Activated B cell treated with CpG ODN at 0.5 μM for 24 hours (primary cell): Measurements from ENCODE around the gene CEP95. TPM values are rescaled to one million over a fixed set of nuclear protein-coding genes. Genes with fewer than 3 reads are reported as not detected.
"Not testable (repeated sequence)": the region's sequence is repeated elsewhere in the genome, so short reads cannot be mapped to it uniquely, and the experiment has no call there.

ENCODE experiments used
- ATAC-seq: fragments of 200-7000 bp; cut with Tn5 transposase; one replicate; pipeline ENCODE4 v1.10.0; 2021; ENCODE audit warnings: low read depth, mild to moderate bottlenecking, moderate library complexity
- CTCF ChIA-PET: fragments of 350-600 bp; sonication (Branson Sonifier 250); formaldehyde crosslinking; loops from one replicate; lab custom pipeline; 2021; ENCODE audit warnings: antibody characterized with exemption; lab: Charles Lee
- POLR2A ChIA-PET: fragments of 350-600 bp; sonication (Branson Sonifier 250); formaldehyde crosslinking; loops from one replicate; lab custom pipeline; 2021; ENCODE audit warnings: antibody characterized with exemption; lab: Charles Lee
- DNase-seq: peaks from one replicate; pipeline ENCODE4 v3.0.0; 2022
- H3K27ac Mint-ChIP-seq: one replicate; pipeline ENCODE4 v1.8.0; 2020; ENCODE audit warnings: mixed read lengths
- H3K27me3 Mint-ChIP-seq: one replicate; pipeline ENCODE4 v1.8.0; 2021; ENCODE audit warnings: mixed read lengths
- H3K36me3 Mint-ChIP-seq: one replicate; pipeline ENCODE4 v1.8.0; 2021; ENCODE audit warnings: low read depth, mixed read lengths
- H3K4me1 Mint-ChIP-seq: one replicate; pipeline ENCODE4 v1.8.0; 2021; ENCODE audit warnings: mixed read lengths
- H3K4me3 Mint-ChIP-seq: one replicate; pipeline ENCODE4 v1.8.0; 2020; ENCODE audit warnings: mild to moderate bottlenecking, mixed read lengths
- H3K9me3 Mint-ChIP-seq: one replicate; pipeline ENCODE4 v1.8.0; 2020; ENCODE audit warnings: mixed read lengths
- intact Hi-C: fragments of 100-400 bp; cut with micrococcal nuclease; formaldehyde crosslinking; loops from one replicate; pipeline ENCODE4 v1.15.1; 2024
- total RNA-seq: library from RNA; stranded (reverse); gene quantifications from 2 replicates; pipeline ENCODE4 v1.2.3, GENCODE V29; 2022
- TF ChIP-seq, protein P1 (sequence below): fragments of 200-600 bp; IDR thresholded peaks from one replicate; pipeline ENCODE4 v1.8.0; 2022; ENCODE audit warnings: antibody characterized with exemption, mild to moderate bottlenecking

CEP95 gene
- total RNA-seq, 1 donor from 2014 or later = 77.0 TPM

DNA sequence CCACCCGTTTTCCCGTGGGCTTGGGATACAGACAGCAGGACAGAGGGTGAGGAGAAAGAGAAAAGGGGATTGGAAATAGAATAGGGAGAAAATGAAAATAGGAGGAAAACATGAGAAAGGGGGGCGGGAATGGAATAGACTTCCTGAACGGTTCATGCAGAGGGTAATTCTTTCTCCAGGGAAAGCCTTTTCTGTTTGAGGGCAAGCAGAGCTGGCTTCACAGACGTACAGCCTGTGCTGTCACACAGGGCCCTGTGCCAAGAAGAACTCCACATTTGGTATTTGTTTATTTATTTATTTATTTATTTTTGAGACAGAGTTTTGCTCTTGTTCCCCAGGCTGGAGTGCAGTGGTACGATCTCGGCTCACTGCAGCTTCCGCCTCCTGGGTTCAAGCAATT lies 45.8 kb upstream of the CEP95 start:
- H3K4me1 Mint-ChIP-seq = peaks cover 32% of the 10 kb centered on the region
- H3K4me3 Mint-ChIP-seq = no peak overlapping the region
- ATAC-seq = no peak
- H3K27me3 Mint-ChIP-seq = no peaks in the 10 kb centered on the region
- intact Hi-C loops = no loop called here
- H3K9me3 Mint-ChIP-seq = peaks cover 3% of the 10 kb centered on the region
- no peak overlapping the region for H3K27ac Mint-ChIP-seq
- DNase-seq = no peak
- TF ChIP-seq, protein P1, sequence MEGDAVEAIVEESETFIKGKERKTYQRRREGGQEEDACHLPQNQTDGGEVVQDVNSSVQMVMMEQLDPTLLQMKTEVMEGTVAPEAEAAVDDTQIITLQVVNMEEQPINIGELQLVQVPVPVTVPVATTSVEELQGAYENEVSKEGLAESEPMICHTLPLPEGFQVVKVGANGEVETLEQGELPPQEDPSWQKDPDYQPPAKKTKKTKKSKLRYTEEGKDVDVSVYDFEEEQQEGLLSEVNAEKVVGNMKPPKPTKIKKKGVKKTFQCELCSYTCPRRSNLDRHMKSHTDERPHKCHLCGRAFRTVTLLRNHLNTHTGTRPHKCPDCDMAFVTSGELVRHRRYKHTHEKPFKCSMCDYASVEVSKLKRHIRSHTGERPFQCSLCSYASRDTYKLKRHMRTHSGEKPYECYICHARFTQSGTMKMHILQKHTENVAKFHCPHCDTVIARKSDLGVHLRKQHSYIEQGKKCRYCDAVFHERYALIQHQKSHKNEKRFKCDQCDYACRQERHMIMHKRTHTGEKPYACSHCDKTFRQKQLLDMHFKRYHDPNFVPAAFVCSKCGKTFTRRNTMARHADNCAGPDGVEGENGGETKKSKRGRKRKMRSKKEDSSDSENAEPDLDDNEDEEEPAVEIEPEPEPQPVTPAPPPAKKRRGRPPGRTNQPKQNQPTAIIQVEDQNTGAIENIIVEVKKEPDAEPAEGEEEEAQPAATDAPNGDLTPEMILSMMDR = no peak
- ChIA-PET POLR2A (no interaction called here), CTCF (no interaction called here)
- H3K36me3 Mint-ChIP-seq = peaks cover 25% of the 10 kb centered on the region

GRCh38 chr17:64461788-64462187 lies 45.0 kb upstream of the CEP95 start:
- Mint-ChIP-seq H3K36me3 (peaks cover 29% of the 10 kb centered on the region), H3K27ac (no peak overlapping the region), H3K27me3 (no peaks in the 10 kb centered on the region), H3K4me1 (peaks cover 23% of the 10 kb centered on the region), H3K4me3 (no peak overlapping the region), H3K9me3 (no peaks in the 10 kb centered on the region)
- TF ChIP-seq, protein P1 = no peak
- intact Hi-C loops = no loop called here
- no peak for DNase-seq
- no peak for ATAC-seq
- ChIA-PET POLR2A (no interaction called here), CTCF (no interaction called here)

- CTCF ChIA-PET = no interaction called here
These were observed 40.6 kb upstream of the CEP95 start for GRCh38 chr17:64466019-64466735.

GRCh38 chr17:64466834-64467233 lies 39.9 kb upstream of the CEP95 start:
- H3K9me3 Mint-ChIP-seq, intact Hi-C loops, DNase-seq, H3K27me3 Mint-ChIP-seq, H3K4me3 Mint-ChIP-seq, H3K27ac Mint-ChIP-seq, H3K4me1 Mint-ChIP-seq, ATAC-seq: not testable (repeated sequence)
- peaks cover 44% of the 10 kb centered on the region for H3K36me3 Mint-ChIP-seq
- ChIA-PET CTCF (interaction anchor here (1.0 to 1.3 kb wide), 2 partner anchors 24 to 45 kb away, joined by 3 to 4 read pairs; no protein-coding TSS in a partner anchor), POLR2A (interaction anchor here (1.6 kb wide), 1 partner anchor 30 kb away, joined by 7 read pairs; the partner anchor contains the start of gene POLG2)

More at GRCh38 chr17:64466019-64466735, 40.6 kb upstream of the CEP95 start:
- ATAC-seq = no peak
- TF ChIP-seq, protein P1 = no peak
- intact Hi-C loops = no loop called here
- no peak overlapping the region for H3K27ac Mint-ChIP-seq
- H3K4me1 Mint-ChIP-seq = no peaks in the 10 kb centered on the region
- H3K27me3 Mint-ChIP-seq = no peaks in the 10 kb centered on the region
- DNase-seq = no peak
- peaks cover 45% of the 10 kb centered on the region for H3K36me3 Mint-ChIP-seq
- POLR2A ChIA-PET = no interaction called here
- H3K4me3 Mint-ChIP-seq = no peak overlapping the region
- no peaks in the 10 kb centered on the region for H3K9me3 Mint-ChIP-seq

- H3K4me1 Mint-ChIP-seq = peaks cover 8% of the 10 kb centered on the region
- no peak for DNase-seq
- H3K9me3 Mint-ChIP-seq = no peaks in the 10 kb centered on the region
- H3K36me3 Mint-ChIP-seq = peaks cover 45% of the 10 kb centered on the region
- ChIA-PET POLR2A (interaction anchor here (0.6 kb wide), 2 partner anchors 21 to 176 kb away, joined by 3 to 4 read pairs; no protein-coding TSS in a partner anchor), CTCF (no interaction called here)
- no peak for ATAC-seq
- intact Hi-C loops = no loop called here
- no peak overlapping the region for H3K27ac Mint-ChIP-seq
- TF ChIP-seq, protein P1 = no peak
- no peaks in the 10 kb centered on the region for H3K27me3 Mint-ChIP-seq
- no peak overlapping the region for H3K4me3 Mint-ChIP-seq
These were observed 36.2 kb upstream of the CEP95 start for GRCh38 chr17:64470625-64471024.
